ENCODE results near the gene RITA1.

GRCh38 chr12:113239288-113239771 is 53.8 kb downstream of the RITA1 start:
- TF ChIP-seq YY1 (IDR thresholded peaks at IDR 0.05; ENCODE audit: insufficient read depth, insufficient read length) (no peak), SUZ12 (IDR thresholded peaks at IDR 0.05; ENCODE audit: extremely low read depth, insufficient read depth, insufficient read length) (no peak)

All from NT2/D1 (cell line).